ENCODE data around the gene ACAP3. TPM values are rescaled to one million over a fixed set of nuclear protein-coding genes. Genes with fewer than 3 reads are reported as not detected.
A peak's percentile ranks its signal among the peaks of the same experiment; 100 is the strongest.

The ACAP3 gene
- total RNA-seq, 1 experiment from 2014 or later: 42.2 TPM

GRCh38 chr1:1319646-1319941 lies 11.9 kb upstream of the ACAP3 start:
- CTCF ChIA-PET: no interaction called here

More at GRCh38 chr1:1319646-1319941, 11.9 kb upstream of the ACAP3 start:
- Mint-ChIP-seq H3K9me3 (no peaks in the 10 kb centered on the region), H3K27ac (peak overlapping the region; percentile 50; the same call in 1 of the 2 replicates), H3K27me3 (ENCODE audit: low read depth) (no peaks in the 10 kb centered on the region), H3K4me3 (no peak overlapping the region), H3K4me1 (peaks cover 25% of the 10 kb centered on the region), H3K36me3 (peaks cover 11% of the 10 kb centered on the region)
- no peak for ATAC-seq
- POLR2A ChIA-PET: interaction anchor here (0.6 to 0.9 kb wide), 2 partner anchors 44 to 80 kb away, joined by 3 to 4 read pairs; no protein-coding TSS in a partner anchor
- DNase-seq (ENCODE audit: low spot score): no peak
- TF ChIP-seq ESRRA (CRISPR knock-in tag; IDR thresholded peaks at IDR 0.05; ENCODE audit: borderline replicate concordance) (no peak), ZSCAN18 (CRISPR knock-in tag; IDR thresholded peaks at IDR 0.05) (no peak), ZNF425 (CRISPR knock-in tag; conservative IDR thresholded peaks at IDR 0.05) (no peak), E2F5 (CRISPR knock-in tag; IDR thresholded peaks at IDR 0.05) (no peak), NR3C1 (CRISPR knock-in tag; conservative IDR thresholded peaks at IDR 0.05; ENCODE audit: low read depth) (no peak), ZNF416 (CRISPR knock-in tag; IDR thresholded peaks at IDR 0.05) (no peak), ETV6 (CRISPR knock-in tag; IDR thresholded peaks at IDR 0.05) (no peak), TCF7 (CRISPR knock-in tag; IDR thresholded peaks at IDR 0.05; ENCODE audit: low read depth) (no peak), FOXP4 (CRISPR knock-in tag; IDR thresholded peaks at IDR 0.05) (no peak), E2F4 (CRISPR knock-in tag; IDR thresholded peaks at IDR 0.05; ENCODE audit: borderline replicate concordance, low read depth) (no peak), CREM (CRISPR knock-in tag; IDR thresholded peaks at IDR 0.05) (no peak), NR1H2 (CRISPR knock-in tag; IDR thresholded peaks at IDR 0.05) (no peak)

Measured in WTC11 (cell line).